Endothelial cell of umbilical vein (primary cell): ENCODE results near the gene PPP1R16B. TPM values are rescaled to one million over a fixed set of nuclear protein-coding genes. Genes with fewer than 3 reads are reported as not detected.

ENCODE experiments used
- BruUV-seq: library from RNA; stranded (reverse); fragments of 400-500 nt; replicated peaks from 2 replicates; lab custom pipeline; 2021; lab: Mats Ljungman, UMichigan
- CTCF ChIA-PET: fragments of 300-600, 350-600 bp; sonication (Branson Sonifier 250); formaldehyde crosslinking; loops from one replicate; lab custom pipeline; 2021; ENCODE audit warnings: antibody characterized with exemption, inconsistent platforms; lab: Charles Lee
- POLR2A ChIA-PET: fragments of 300-600, 350-600 bp; sonication (Branson Sonifier 250); formaldehyde crosslinking; loops from one replicate; lab custom pipeline; 2021; ENCODE audit warnings: antibody characterized with exemption, inconsistent platforms; lab: Charles Lee
- DNase-seq: peaks from one replicate; pipeline ENCODE4 v3.0.0-alpha.2; 2011; ENCODE audit warnings: low read depth, low spot score
- FAIRE-seq: peaks from 2 replicates; lab custom pipeline; 2011; peaks lifted over from hg19 to GRCh38; lab: Jason Lieb, UNC
- H2AFZ ChIP-seq: 2 replicates; pipeline ENCODE4 v1.6.0; 2012; ENCODE audit warnings: low read depth, low read length, control low read depth, inconsistent platforms
- H3K27ac ChIP-seq: 2 replicates; pipeline ENCODE4 v1.5.1; 2011; ENCODE audit warnings: low read depth, mild to moderate bottlenecking, control low read depth, low read length, moderate library complexity; ENCODE audit not compliant: insufficient read depth
- H3K27me3 ChIP-seq, 2 experiments: 2 replicates each; pipeline versions ENCODE4 v1.6.0 to v1.6.1; 2011; ENCODE audit warnings: low read length in 2 of 2, mixed read lengths in 1 of 2; ENCODE audit not compliant: control insufficient read depth in 2 of 2, insufficient read depth in 2 of 2
- H3K36me3 ChIP-seq, 2 experiments: 2 replicates in 1 of 2; 3 replicates in 1 of 2; pipeline ENCODE4 v1.5.1; 2011; ENCODE audit warnings: low read length in 2 of 2, mild to moderate bottlenecking in 1 of 2, moderate library complexity in 1 of 2; ENCODE audit not compliant: control insufficient read depth in 2 of 2, insufficient read depth in 2 of 2; ENCODE audit errors: extremely low read depth in 1 of 2
- H3K4me1 ChIP-seq: 3 replicates; pipeline ENCODE4 v1.5.1; 2011; ENCODE audit warnings: mild to moderate bottlenecking, low read length; ENCODE audit not compliant: control insufficient read depth, insufficient read depth; ENCODE audit errors: extremely low read depth
- H3K4me2 ChIP-seq: 2 replicates; pipeline ENCODE4 v1.6.1; 2011; ENCODE audit warnings: low read length, control low read depth, mixed read lengths; ENCODE audit not compliant: insufficient read depth
- H3K4me3 ChIP-seq, 3 experiments: fragments of 200-600 bp in 1 of 3; sonication (generic), shearing (Covaris generic) in 1 of 3; replicated peaks in 1 of 3; 2 replicates each; pipeline ENCODE4 v1.5.1; 2011 to 2016; ENCODE audit warnings: control low read depth in 3 of 3, low read length in 3 of 3, mild to moderate bottlenecking in 2 of 3, inconsistent platforms in 1 of 3, low read depth in 1 of 3, moderate library complexity in 1 of 3; ENCODE audit not compliant: insufficient read depth in 1 of 3
- H3K79me2 ChIP-seq: 2 replicates; pipeline ENCODE4 v1.6.0; 2012; ENCODE audit warnings: low read length, inconsistent platforms; ENCODE audit not compliant: control insufficient read depth, insufficient read depth
- H3K9ac ChIP-seq: replicated peaks from 2 replicates; pipeline ENCODE3; 2011; ENCODE audit warnings: low read length, control low read depth; ENCODE audit not compliant: insufficient read depth; ENCODE audit errors: extremely low read depth
- H3K9me1 ChIP-seq: replicated peaks from 3 replicates; pipeline ENCODE4 v1.6.0; 2011; ENCODE audit warnings: mild to moderate bottlenecking, low read length; ENCODE audit not compliant: control insufficient read depth, insufficient read depth; ENCODE audit errors: extremely low read depth
- H3K9me3 ChIP-seq: replicated peaks from 2 replicates; pipeline ENCODE4 v1.5.1; 2012; ENCODE audit warnings: low read length, inconsistent platforms; ENCODE audit not compliant: control insufficient read depth, insufficient read depth
- H4K20me1 ChIP-seq: replicated peaks from 2 replicates; pipeline ENCODE3; 2011; ENCODE audit warnings: mild to moderate bottlenecking, low read length; ENCODE audit not compliant: control insufficient read depth, insufficient read depth; ENCODE audit errors: extremely low read depth
- EZH2 ChIP-seq: IDR thresholded peaks from 2 replicates; pipeline ENCODE4 v1.6.1; 2012; ENCODE audit warnings: borderline replicate concordance, low read depth, mild to moderate bottlenecking, moderate library complexity, low read length, inconsistent platforms; ENCODE audit not compliant: severe bottlenecking
- FOS ChIP-seq: IDR thresholded peaks from 2 replicates; pipeline ENCODE4 v1.6.1; 2011; ENCODE audit warnings: mild to moderate bottlenecking, low read length, moderate library complexity, borderline replicate concordance; ENCODE audit not compliant: insufficient read depth
- GATA2 ChIP-seq: IDR thresholded peaks from 2 replicates; pipeline ENCODE4 v1.7.0; 2011; ENCODE audit warnings: low read depth, mild to moderate bottlenecking, moderate library complexity, mixed read lengths, low read length; ENCODE audit not compliant: insufficient read length, insufficient read depth
- JUN ChIP-seq: IDR thresholded peaks from 2 replicates; pipeline ENCODE4 v1.6.1; 2011; ENCODE audit warnings: borderline replicate concordance, low read depth; ENCODE audit not compliant: insufficient read length, insufficient read depth
- MYC ChIP-seq: IDR thresholded peaks from one replicate; pipeline ENCODE4 v1.6.1; 2011; ENCODE audit warnings: mild to moderate bottlenecking, low read depth, low read length
- POLR2A ChIP-seq: IDR thresholded peaks from 2 replicates; pipeline ENCODE4 v1.6.1; 2012; ENCODE audit warnings: low read depth, mild to moderate bottlenecking, control low read depth, low read length
- POLR2AphosphoS5 ChIP-seq: IDR thresholded peaks from 2 replicates; pipeline ENCODE4 v1.6.1; 2012; ENCODE audit warnings: low read depth, mild to moderate bottlenecking, control low read depth, low read length, moderate library complexity; ENCODE audit not compliant: insufficient read depth
- dilution Hi-C: fragments of 300-500 bp; cut with MboI; formaldehyde crosslinking; loops from one replicate; pipeline ENCODE4 v1.15.0; 2019; ENCODE audit warnings: low sequenced_read_pairs; ENCODE audit not compliant: extremely low pct_ligation_motif_present
- intact Hi-C: fragments of 100-400 bp; cut with micrococcal nuclease; formaldehyde crosslinking; loops from one replicate; pipeline ENCODE4 v1.10.0; 2022
- polyA plus RNA-seq, 4 experiments: library from polyadenylated mRNA; depleted of rRNA in 3 of 4; stranded (reverse) in 3 of 4; unstranded in 1 of 4; fragments of >200 nt; gene quantifications; 2 replicates each; pipeline versions ENCODE4 v1.2.1 to v1.2.3, GENCODE V29; 2011 to 2012; ENCODE audit warnings: missing spikeins in 1 of 4
- total RNA-seq: library from RNA; stranded (reverse); gene quantifications from 2 replicates; pipeline ENCODE4 v1.2.3, GENCODE V29; 2021
- TF ChIP-seq, protein P1 (sequence below), 2 donors: IDR thresholded peaks; 1 replicate in 1 of 2; 2 replicates in 1 of 2; pipeline ENCODE4 v1.5.1; 2011; ENCODE audit warnings: low read length in 2 of 2, mild to moderate bottlenecking in 2 of 2, moderate library complexity in 2 of 2, control low read depth in 1 of 2, inconsistent platforms in 1 of 2, low read depth in 1 of 2; ENCODE audit not compliant: insufficient read depth in 1 of 2; ENCODE audit errors: extremely low read depth in 1 of 2
- TF ChIP-seq, protein P2 (sequence below): IDR thresholded peaks from 2 replicates; pipeline ENCODE4 v1.6.1; 2011; ENCODE audit not compliant: insufficient read depth, insufficient read length

The PPP1R16B gene
- total and polyA plus RNA-seq, 2 donors (not counting 3 experiments of a cell fraction or from before 2014, with no cell fraction given): 34.7 to 68.1 TPM

DNA sequence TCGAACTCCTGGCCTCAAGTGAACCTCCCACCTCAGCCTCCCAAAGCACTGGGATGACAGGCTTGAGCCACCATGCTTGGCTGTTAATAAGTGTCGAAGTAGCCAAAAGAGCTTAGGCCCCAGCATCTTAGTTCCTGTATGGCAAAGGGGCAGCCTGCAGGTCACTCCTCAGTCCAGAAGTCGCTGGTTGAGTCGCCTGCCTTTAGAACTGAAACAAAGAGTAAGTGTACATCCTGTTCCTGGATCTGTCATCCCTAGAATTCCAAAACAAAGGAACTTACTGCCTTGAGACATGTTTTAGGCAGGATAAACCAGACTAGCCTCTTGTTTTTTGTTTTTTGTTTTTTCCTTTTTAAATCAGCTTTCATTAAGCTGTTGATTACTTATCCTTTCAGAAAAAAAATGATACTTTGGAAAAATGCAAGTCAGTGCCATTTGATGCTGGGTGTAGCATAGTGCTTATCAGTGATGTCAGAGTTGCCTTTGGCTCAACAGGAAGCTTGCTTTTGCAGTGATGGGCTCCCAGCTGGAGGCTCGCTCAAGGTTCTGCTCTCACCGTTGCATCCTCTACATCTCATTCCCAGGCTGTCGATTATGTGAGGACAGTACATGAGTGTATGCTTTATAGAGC lies 48.2 kb upstream of the PPP1R16B start:
- H3K79me2 ChIP-seq: no peaks in the 10 kb centered on the region
- TF ChIP-seq POLR2A (no peak), FOS (peak; percentile 18)
- H3K4me3 ChIP-seq: no peak overlapping the region
- no peaks in the 10 kb centered on the region for H3K9me1 ChIP-seq
- peaks cover 8 to 15% of the 10 kb centered on the region in 2 experiments for H3K36me3 ChIP-seq
- H3K9me3 ChIP-seq: no peaks in the 10 kb centered on the region
- FAIRE-seq (peak; percentile 87), DNase-seq (peak; percentile 73)
- dilution Hi-C loops (no loop called here), intact Hi-C loops (loop anchor here (1.0 kb wide), 2 partner anchors 48 to 71 kb away; partner anchors contain the start of gene PPP1R16B)
- H2AFZ ChIP-seq: peak overlapping the region; percentile 3
- H3K27me3 ChIP-seq: no peaks in the 10 kb centered on the region
- CTCF ChIA-PET: interaction anchor here (1.0 to 1.7 kb wide), 5 partner anchors 10 to 138 kb away, joined by 3 to 5 read pairs (median 5); no protein-coding TSS in a partner anchor
- peak overlapping the region; percentile 3 for H3K4me2 ChIP-seq
- peaks cover 11% of the 10 kb centered on the region for H3K4me1 ChIP-seq
- POLR2A ChIA-PET: interaction anchor here (0.6 to 1.3 kb wide), 3 partner anchors 16 to 48 kb away, joined by 3 read pairs; partner anchors contain the start of gene PPP1R16B
- H4K20me1 ChIP-seq: no peaks in the 10 kb centered on the region
- no TSS peak for BruUV-seq
- peak overlapping the region; percentile 87 for H3K27ac ChIP-seq
- peak overlapping the region; percentile 38 for H3K9ac ChIP-seq

DNA sequence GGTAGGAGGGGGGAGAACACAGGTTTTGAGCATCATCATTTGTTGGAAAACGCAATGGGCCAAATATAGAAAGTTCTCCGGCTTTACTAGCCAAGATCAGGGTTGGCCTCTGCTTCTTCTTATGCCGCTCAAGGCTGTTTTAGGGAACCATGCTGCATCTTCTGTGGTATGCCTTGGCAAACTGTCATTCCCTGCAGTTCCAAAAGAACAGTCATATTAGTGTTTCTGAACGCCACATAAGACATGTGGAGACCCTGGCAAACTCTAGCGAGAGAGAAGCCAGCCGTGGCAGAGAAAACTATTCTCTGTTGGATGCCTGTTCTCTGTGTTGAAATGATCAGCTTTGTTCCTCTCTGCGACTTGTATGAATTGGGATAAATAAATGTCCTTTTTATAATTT lies 46.4 kb upstream of the PPP1R16B start:
- Histone ChIP-seq H3K4me2 (no peak overlapping the region), H3K36me3 (peaks cover 10 to 15% of the 10 kb centered on the region in 2 experiments), H3K9ac (no peak overlapping the region), H2AFZ (no peak overlapping the region), H3K9me1 (no peaks in the 10 kb centered on the region), H3K27ac (no peak overlapping the region), H3K9me3 (no peaks in the 10 kb centered on the region), H3K4me1 (peaks cover 11% of the 10 kb centered on the region), H4K20me1 (no peaks in the 10 kb centered on the region), H3K79me2 (no peaks in the 10 kb centered on the region), H3K4me3 (no peak overlapping the region), H3K27me3 (no peaks in the 10 kb centered on the region)
- DNase-seq (no peak), FAIRE-seq (no peak)
- intact Hi-C loops: no loop called here
- ChIA-PET POLR2A (interaction anchor here (0.7 kb wide), 1 partner anchor 11 kb away, joined by 3 read pairs; no protein-coding TSS in a partner anchor), CTCF (interaction anchor here (1.2 to 1.3 kb wide), 2 partner anchors 9 to 31 kb away, joined by 3 to 5 read pairs; no protein-coding TSS in a partner anchor)
- TF ChIP-seq EZH2 (no peak), POLR2A (no peak), JUN (no peak), POLR2AphosphoS5 (no peak), MYC (no peak), FOS (no peak), GATA2 (no peak)
- TF ChIP-seq, protein P1, sequence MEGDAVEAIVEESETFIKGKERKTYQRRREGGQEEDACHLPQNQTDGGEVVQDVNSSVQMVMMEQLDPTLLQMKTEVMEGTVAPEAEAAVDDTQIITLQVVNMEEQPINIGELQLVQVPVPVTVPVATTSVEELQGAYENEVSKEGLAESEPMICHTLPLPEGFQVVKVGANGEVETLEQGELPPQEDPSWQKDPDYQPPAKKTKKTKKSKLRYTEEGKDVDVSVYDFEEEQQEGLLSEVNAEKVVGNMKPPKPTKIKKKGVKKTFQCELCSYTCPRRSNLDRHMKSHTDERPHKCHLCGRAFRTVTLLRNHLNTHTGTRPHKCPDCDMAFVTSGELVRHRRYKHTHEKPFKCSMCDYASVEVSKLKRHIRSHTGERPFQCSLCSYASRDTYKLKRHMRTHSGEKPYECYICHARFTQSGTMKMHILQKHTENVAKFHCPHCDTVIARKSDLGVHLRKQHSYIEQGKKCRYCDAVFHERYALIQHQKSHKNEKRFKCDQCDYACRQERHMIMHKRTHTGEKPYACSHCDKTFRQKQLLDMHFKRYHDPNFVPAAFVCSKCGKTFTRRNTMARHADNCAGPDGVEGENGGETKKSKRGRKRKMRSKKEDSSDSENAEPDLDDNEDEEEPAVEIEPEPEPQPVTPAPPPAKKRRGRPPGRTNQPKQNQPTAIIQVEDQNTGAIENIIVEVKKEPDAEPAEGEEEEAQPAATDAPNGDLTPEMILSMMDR (IDR thresholded peaks at IDR 0.05; ENCODE audit: extremely low read depth in 1 of 2, insufficient read depth in 1 of 2, low read depth in 1 of 2, low read length in 2 of 2): no peak
- TF ChIP-seq, protein P2, sequence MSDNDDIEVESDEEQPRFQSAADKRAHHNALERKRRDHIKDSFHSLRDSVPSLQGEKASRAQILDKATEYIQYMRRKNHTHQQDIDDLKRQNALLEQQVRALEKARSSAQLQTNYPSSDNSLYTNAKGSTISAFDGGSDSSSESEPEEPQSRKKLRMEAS: no peak
- BruUV-seq: no TSS peak
- dilution Hi-C loops: no loop called here
